Kidney glomerular epithelial cell (primary cell): ENCODE data around the gene METTL8.
"Not testable (repeated sequence)": the region's sequence is repeated elsewhere in the genome, so short reads cannot be mapped to it uniquely, and the experiment has no call there.

Experiments used
- DNase-seq: peaks from one replicate; lab custom pipeline; 2025; lab: John Stamatoyannopoulos, UW

Gene METTL8

DNA sequence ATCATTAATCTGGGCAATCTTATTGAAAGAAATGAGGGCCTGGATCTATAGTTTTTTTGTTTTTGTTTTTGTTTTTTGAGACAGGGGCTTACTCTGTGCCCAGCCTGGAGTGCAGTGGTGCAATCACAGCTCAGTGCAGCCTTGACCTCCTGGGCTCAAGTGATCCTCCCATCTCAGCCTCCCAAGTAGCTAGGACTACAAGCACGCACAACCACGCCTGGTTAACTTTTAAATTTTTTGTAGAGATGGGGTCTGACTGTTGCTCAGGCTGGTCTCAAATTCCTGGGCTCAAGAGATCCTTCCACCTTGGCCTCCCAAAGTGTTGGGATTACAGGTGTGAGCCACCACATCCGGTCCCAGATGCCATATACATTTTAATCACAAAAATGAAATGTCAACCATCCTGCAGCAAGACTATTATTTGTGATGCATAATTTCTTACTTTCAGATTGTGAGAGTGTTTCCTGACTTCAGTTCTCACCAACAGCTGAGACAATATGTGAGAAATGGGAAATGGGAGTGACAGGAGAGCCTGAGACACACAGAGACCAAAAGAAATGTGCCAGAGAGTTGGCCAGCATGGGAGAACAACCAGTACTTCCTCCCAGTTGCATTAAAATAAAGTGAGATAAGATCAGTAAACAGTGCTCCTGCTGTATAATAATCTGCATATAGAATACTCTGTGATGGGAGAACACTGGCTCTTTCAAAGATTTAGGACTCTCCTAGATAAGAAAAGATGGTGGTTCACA is 87.6 kb downstream of the METTL8 start:
- no peak for DNase-seq

DNA sequence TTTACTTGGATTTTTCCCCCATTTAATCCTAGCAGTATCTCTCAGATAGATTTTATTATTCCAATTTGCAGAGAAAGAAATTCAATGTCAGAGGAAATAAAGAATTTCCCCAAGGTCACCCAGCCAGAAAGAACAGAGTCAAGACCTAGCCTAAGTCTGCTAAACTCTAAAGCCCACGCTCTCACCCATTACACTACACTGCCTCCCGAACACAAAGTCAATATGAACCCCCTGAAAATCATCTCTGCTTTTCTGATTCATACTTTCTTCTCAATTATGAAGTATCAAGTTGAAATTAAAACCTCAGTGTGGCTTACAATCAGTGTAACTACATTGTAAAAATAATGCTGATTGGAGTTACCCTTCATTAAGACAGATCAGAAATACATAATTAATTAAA is 89.6 kb downstream of the METTL8 start:
- no peak for DNase-seq

DNA sequence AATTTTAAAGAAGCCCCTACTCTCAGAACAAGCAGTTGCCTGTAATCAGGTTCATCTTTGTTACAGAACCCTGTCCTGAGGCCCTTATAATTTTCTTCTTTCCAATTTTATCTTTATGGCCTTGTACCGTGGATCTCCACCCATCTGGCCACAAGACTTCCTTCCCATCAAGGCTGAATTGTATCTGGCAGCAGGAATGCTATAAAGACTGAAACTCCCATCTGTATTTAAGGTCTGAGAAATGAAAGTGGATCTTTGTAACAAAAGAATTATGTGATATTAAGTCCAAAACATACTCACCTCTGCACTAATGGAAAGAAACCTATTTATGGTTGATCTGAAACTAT is 91.8 kb downstream of the METTL8 start:
- no peak for DNase-seq

DNA sequence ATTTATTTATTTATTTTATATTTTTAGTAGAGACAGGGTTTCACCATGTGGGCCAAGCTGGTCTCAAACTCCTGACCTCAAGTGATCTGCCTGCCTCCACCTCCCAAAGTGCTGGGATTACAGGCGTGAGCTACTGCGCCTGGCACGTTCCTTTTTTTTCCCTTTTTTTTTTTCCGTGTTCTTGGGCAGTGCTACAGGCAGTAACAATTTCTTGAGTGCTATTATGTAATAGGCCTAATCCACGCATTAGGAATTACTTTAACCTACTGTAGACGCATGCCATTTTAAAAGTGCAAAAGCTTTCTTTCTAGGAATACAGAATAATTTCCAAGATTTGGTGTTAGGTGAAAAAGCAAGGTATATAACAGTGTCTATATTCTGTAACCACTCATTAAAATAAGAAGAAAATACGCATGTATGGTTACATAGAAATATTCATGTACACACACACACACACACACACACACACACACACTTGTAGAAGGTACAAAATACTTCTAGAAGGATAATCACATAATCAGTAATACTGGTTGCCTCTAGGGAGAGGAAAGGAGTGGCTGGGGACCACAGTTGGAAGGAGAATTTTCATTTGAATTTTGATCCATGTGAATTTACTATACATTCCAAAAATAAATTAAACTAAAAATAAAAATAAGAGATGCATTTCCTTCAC is 92.3 kb downstream of the METTL8 start:
- DNase-seq, result no peak

DNA sequence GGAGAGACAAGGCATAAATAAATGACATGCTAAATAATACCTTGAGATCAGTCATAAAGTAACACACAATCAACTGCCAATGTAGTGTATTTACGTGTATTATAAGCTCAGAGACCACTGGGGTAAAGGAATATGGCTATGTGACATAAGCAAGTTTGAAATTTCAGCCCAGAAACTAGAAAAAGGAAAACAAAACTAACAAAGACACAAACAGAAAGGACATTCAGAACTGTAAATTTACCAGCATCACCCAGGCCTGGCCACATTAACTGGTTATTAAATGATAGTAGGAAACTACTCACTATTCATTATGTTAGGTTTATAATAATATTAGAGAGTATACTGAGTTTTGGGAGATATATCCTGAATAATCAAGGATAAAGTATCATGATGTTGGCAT is 98.8 kb downstream of the METTL8 start:
- DNase-seq, result no peak

GRCh38 chr2:171334171-171334570 is 99.6 kb downstream of the METTL8 start:
- DNase-seq, result no peak

DNA sequence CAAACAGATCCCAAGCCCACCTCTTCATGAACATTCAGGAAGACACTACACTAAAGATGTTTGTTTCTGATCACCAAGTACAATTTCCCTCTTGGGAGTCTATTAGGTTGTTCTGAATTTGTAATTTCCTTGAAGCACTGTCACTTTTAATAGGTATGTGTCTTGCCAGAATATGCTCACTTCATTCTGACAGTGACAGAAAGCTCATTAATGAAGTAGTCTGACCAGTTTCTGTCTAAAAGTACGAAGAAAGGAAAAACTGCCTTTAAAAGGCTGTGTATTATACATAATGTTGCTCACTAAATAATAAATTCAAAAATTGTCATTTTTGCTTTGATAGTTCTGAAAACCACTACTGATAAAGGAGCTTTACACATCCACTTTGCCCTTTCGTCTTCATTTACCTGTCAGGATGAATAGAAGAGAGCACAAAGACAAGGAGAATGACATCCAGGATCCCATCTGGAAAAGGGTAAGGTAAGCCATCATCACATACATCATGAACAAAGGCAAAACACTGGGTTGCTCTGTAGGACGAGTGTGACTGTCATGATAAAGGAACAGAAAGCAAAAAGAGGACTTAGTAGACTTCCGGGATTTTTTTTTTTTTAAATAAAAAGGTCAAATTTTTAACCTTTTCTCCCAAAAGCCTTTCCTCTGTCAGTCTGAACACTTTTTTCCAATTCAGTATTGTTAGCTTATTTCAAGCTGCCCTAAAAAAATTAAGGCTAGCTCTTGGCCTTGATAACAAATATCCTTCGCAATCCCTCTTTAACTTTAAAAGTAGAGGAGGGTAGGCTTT is 103.4 kb downstream of the METTL8 start:
- no peak for DNase-seq

DNA sequence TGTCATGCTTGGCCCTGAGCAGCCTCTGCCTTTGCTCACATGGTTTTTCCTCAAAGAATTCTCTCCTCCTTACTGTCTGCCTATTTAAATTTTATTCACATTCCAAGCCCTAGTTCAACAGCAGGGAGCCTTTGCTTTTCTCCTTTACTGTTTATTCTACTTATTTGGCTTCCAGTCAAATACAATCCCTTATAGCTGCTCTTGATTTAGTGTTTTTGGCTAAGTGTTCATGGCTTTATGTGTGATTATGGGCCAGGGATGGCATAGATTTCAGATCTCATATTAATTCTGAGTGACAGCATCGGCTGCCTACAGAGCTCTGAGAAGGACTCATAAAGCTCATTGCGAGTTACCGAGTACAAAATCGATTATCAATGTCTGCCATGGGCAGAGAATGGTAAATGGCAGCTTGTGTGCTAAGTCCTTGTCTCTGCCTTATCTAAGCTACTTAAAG is 106.7 kb downstream of the METTL8 start:
- DNase-seq, result no peak

DNA sequence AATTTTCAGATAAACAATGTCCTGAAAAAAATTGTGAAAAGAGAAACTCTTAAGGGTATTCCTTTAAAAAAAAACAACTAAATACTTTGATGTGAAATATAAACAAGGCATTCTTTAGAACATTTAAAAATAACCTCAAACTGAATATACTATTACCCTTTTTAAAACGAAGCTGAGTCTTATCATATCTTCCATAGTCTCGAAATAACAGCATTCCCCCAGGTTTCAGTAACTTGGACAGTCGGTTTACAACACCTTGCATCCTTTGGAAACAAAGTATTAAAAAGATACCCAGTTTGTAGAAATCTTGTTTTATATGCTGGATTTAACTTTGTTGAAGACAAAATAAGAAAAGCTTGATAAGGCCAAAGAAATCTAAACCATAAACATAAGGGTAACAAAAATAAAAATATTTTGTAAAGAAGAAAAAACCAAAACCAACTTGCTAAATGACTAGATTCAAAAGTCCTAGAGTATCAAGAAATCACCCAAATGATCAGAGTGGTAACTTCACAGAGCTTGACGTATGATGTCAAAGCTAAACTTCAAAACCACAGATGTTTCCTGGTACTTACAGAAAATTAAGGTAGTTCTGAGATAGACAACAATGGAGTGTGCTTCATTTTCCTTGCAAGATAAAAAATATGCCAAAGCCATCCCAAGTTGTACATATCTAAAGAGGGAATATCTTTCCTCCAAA is 107.8 kb downstream of the METTL8 start:
- no peak for DNase-seq

GRCh38 chr2:171323971-171324528 is 109.7 kb downstream of the METTL8 start:
- DNase-seq, result no peak

GRCh38 chr2:171322928-171323327 is 110.9 kb downstream of the METTL8 start:
- no peak for DNase-seq

GRCh38 chr2:171320731-171321130 is 113.1 kb downstream of the METTL8 start:
- no peak for DNase-seq

- no peak for DNase-seq
Observed at GRCh38 chr2:171320208-171320621, 113.6 kb downstream of the METTL8 start.

DNA sequence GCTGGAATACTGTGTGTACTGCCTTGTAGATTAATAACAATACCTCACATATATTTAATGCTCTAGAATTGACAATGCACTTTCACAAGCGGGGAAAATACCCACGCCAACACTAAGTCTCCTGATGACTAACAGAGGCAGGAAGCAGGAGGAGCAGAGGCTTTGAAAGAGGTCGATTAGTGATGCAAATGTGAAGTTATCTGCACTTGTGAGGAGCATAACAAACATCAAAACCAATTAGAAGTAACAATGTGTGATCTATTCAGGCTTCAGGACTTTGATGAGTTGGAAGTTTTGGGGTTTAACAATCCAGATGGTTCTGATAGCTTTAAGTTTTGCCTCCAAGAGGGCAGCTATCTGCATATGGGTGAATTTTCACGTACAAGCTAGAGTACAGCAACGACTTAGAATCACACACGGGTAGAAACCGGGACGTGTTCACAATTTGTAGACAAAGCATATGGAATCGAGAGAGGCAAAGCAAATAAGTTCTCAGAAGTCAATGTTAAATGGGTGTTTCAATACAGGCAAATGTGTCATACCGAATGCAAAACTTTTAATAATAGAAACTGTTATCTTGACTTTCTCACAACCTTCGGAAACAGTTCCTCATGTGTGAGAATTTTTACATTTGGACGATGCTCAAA is 114.5 kb downstream of the METTL8 start:
- no peak for DNase-seq

GRCh38 chr2:171318463-171318934 is 115.3 kb downstream of the METTL8 start:
- DNase-seq, result no peak

- DNase-seq, result no peak
Observed at GRCh38 chr2:171317492-171318125, 116.2 kb downstream of the METTL8 start.

- DNase-seq, result no peak
Observed at GRCh38 chr2:171316755-171317337, 116.9 kb downstream of the METTL8 start.

GRCh38 chr2:171316220-171316619 is 117.6 kb downstream of the METTL8 start:
- DNase-seq, result no peak

- no peak for DNase-seq
Observed at GRCh38 chr2:171315781-171316180, 118.0 kb downstream of the METTL8 start.

- DNase-seq, result not testable (repeated sequence)
Observed at GRCh38 chr2:171312182-171312581, 121.6 kb downstream of the METTL8 start.
